NCI-H345 (cell line): Measurements from ENCODE around the gene ABCC6.
"Not testable (repeated sequence)": the region's sequence is repeated elsewhere in the genome, so short reads cannot be mapped to it uniquely, and the experiment has no call there.

ENCODE experiments used
- DNase-seq: peaks from one replicate; lab custom pipeline; 2025; lab: John Stamatoyannopoulos, UW

Gene ABCC6

DNA sequence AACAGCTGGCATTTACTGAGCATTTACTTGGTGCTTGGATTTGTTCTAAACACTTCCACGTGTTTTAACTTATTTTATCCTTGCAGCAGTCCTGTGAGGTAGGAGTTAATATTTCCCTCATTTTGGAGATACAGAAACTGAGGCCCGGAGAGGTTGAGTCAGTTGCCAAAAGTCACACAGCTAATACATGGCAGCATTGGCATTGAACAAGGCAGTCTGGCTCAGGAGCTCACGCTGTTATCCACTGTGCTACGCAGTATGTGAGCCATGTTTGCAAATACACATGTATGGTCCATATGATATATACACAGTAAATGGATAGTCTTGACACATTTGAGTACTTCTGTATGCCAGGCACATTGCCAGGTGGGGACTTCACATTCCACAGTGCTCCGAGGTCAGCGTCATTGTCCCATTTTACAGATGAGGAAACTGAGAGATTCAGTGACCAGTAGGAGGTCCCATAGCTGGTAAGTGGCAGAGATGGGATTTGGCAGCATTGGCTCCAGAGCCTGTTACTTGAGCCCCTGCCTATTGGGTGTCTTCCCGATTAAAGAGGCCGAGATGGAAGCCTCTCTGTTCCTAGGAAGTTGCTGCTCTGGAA lies 110.7 kb downstream of the ABCC6 start:
- no peak for DNase-seq

DNA sequence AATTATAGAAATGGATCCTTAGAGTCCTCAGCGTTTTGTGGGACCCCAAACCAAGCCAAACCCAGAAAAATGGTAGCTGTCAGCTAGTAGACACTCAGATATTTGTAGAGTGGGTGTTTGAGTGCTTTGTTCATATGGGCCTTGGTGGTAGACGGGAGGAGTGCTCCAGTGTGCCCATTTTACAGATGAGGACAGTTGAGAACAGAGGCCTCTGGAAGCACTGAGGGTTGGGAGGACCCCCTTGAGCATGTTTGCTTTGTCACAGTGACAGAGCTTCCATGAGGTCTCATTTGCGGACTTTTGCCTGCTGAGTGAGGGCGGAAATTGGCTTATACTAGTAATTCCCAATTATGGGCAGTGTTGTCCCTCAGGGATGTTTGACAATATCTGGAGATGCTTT lies 111.7 kb downstream of the ABCC6 start:
- no peak for DNase-seq

DNA sequence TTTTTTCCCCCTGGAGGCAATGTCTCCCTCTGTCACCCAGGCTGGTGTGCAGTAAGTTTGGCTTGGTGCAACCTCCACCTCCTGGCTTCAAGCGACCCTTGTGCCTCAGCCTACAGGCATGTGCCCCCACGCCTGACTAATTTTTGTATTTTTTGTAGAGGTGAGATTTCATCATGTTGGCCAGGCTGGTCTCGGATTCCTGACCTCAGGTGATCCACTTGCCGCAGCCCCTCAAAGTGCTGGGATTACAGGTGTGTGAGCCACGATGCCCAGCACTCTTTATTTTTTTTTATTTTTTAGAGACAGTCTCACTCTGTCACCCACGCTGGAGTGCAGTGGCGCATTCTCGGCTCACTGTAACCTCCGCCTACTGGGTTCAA lies 113.2 kb downstream of the ABCC6 start:
- DNase-seq, result no peak

DNA sequence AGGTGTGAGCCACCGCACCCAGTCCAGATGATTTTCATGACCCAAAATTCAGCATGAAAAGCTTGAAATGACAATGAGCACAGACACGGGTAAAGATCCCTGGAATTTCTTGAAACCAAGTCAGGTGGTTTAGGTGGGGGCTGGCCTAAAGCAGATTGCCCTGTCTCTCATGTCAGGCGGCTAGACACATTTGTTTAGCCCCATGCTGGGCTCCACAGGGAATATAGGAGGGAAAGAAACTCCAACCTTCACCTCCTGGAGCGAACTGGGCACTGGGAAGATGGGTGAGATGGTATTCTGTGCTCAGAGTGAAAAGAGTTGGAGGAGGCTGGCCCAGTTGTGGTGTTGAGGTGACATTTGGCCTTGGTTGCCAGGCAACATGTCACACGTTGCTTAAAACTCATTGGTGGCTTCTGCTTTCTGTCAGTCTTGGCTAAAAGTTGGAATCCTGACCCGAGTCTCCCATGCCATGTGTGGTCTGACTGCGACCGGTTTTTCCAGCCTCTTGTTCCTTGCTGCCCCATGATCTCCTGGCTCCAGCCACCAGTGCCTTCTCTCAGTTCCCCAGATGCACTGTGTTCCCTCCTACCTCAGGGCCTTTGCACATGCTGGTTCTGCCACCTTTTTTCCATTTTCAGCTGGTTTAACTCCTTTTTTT lies 113.7 kb downstream of the ABCC6 start:
- DNase-seq, result no peak

DNA sequence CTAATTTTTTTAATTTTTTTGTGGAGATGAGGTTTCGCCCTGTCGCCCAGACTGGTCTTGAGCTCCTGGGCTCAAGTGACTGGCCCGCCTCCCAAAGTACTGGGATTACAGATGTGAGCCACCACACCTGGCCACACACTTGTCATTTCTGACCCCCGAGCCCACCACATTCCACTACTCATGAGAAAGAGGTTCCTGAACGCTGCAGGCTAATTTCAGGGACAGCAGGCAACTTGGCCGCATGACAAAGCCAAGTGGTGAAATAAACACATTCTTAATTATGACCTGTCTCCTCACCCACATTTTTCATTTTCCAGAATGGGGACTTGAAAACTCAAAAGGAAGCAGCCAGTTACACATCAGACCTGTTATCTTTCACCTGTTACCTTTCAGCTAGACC lies 114.5 kb downstream of the ABCC6 start:
- DNase-seq, result no peak

DNA sequence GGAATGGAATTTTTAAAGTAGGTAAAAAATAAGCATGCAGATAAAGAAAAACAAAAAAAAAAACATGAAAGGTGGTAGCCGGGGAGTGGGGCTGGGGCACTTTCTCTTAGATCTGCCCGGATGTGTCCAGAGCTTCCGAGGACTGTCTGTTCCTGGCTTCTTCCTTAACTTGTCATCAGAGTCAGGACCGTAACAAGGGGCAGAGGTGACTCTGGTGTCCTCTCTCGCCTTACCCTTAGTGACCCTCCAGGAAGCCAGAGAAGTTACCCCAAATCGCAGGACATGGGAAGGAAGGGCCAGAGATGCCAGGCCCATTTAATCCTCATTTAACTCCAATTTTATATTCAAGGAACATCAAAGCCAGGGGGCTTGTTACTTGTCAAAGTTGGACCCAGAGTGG lies 115.5 kb downstream of the ABCC6 start:
- DNase-seq, result no peak

DNA sequence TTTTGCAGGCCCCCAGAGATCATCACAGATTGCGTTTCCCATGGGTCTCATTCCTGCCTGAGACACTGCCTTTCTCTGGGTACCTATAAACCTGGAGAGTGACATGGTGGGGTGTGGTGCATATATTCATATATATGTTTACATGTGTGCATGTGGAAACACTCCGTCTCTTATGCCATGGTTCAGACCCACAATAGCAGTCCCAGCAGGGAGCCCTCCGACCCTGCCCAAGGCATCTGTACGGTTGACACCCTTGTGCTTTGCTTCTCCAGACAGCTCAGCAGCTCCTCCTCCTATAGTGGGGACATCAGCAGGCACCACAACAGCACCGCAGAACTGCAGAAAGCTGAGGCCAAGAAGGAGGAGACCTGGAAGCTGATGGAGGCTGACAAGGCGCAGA lies 116.8 kb downstream of the ABCC6 start:
- no peak for DNase-seq

DNA sequence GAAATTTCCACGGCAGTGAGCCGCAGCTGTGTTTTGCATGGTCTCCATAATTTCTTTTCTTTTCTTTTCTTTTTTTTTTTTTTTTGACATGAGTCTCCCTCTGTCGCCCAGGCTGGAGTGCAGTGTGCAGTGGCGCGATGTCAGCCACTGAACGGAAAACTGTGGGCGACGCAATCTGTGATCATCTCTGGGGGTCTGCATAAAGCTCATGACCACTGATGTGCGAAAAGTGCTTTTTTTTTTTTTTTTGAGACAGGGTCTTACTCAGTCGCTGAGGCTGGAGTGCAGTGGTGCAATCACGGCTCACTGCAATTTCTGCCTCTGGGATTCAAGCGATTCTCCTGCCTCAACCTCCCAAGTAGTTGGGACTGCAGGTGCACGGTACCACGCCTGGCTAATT lies 117.6 kb downstream of the ABCC6 start:
- no peak for DNase-seq

DNA sequence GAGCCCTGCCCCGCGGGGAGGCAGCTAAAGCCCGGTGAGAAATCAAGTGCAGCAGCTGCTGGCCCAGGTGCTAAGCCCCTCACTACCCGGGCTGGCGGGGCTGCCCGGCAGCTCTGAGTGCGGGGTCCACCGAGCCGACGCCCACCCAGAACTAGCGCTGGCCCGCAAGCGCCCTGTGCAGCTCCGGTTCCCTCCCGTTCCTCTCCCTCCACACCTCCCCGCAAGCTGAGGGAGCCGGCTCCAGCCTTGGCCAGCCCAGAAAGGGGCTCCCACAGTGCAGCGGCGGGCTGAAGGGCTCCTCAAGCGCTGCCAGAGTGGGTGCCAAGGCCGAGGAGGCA lies 118.5 kb downstream of the ABCC6 start:
- DNase-seq, result not testable (repeated sequence)

DNA sequence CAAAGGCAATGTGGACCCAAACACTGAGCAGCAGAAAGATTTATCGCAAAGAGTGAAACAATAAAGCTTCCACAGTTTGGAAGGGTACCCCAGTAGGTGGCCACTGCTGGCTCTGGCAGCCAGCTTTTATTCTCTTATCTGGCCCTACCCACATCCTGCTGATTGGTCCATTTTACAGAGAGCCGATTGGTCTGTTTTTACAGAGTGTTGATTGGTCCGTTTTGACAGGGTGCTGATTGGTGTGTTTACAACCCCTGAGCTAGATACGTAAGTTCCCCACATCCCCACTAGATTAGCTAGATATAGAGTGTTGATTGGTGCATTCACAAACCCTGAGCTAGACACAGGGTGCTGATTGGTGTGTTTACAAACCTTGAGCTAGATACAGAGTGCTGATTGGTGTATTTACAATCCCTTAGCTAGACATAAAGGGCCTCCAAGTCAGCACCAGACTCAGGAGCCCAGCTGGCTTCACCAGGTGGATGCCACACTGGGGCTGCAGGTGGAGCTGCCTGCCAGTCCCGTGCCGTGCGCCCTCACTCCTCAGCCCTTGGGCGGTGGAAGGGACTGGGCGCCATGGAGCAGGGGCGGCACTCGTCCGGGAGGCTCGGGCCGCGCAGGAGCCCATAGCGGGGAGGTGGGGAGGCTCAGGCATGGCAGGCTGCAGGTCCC lies 119.0 kb downstream of the ABCC6 start:
- DNase-seq, result not testable (repeated sequence)

DNA sequence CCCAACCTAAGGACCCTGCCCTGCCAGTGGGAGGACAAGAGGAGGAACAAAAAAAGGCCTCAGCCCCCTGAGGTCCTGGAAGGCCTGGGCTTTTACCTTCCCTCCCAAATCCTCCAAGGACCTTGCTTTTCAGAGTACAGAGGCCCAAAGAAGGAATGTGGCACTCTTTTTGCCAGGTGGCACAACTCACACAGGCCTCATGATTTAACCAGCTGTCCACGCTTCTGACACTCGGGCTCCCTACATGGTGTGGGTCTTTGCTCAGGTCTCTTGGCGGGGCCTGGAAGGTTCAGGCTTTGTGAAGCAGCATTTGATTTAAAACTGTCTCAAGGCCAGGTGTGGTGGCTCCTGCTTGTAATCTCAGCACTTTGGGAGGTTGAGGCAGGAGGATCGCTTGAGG lies 120.6 kb downstream of the ABCC6 start:
- no peak for DNase-seq

DNA sequence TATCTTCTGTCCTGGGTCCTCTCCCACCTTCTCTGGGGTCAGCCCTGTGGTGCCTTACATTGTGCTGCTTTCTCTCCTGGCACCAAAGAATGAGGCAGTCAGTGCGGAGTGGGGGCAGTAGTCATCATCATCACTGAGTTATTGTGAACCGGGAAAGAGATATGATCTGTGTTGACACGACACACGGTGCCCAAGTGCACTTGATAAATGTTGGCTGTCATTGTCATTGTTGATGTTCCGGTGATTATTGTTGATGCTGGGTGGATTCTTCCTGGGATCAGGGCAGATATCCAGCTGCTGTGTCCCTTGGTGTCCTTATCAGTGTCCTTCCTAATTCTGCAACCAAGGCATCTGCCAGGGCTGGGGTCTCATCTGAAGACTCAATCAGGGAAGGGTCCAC lies 121.7 kb downstream of the ABCC6 start:
- DNase-seq, result no peak

DNA sequence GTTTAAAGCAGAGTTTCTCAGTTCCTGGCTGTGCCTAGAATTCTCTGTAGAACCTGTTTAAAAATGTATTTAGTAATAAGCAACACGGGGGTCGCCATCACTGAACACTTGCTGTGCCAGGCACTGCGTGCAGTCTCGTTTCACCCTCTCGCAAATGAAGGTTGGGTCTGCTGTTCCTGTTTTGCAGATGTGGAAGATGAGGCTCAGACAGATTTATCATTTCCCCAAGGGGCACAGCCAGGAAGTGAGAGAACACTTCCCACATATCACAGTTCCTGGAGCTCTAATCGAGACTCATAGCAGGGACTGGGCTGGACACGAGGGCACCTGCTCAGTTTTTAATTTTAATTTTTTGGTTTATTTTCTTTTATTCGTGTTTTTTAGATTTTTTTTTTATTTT lies 122.7 kb downstream of the ABCC6 start:
- DNase-seq, result no peak

DNA sequence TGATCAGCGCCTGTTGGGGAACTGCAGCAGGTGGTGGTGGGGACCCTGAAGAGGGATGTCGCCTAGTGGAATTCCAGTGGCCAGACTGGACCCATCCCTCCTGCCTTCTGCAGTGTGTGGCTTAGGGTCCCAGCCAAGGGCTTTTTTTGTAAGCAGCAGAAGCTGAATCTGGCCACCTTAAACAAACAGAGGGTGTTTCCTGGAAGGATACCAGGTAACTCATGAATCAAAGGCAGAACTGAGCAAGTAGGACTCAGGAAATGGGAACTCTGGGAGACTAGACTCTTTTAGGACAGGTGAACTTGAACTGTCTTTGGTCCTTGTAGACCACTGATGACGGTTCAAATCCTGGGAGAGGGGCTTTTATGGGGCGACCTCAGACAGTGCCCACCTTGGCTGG lies 124.0 kb downstream of the ABCC6 start:
- DNase-seq, result no peak
